HepG2 (cell line): ENCODE data around the gene CAST. TPM values are rescaled to one million over a fixed set of nuclear protein-coding genes. Genes with fewer than 3 reads are reported as not detected.

Experiments
- ATAC-seq: fragments of 200-7000 bp; cut with Tn5 transposase; 3 replicates; pipeline ENCODE4 v1.9.1; 2020; ENCODE audit warnings: mild to moderate bottlenecking, moderate library complexity
- BruUV-seq: library from RNA; stranded (reverse); fragments of 400-500 nt; replicated peaks from 2 replicates; lab custom pipeline; 2021; lab: Mats Ljungman, UMichigan
- CTCF ChIA-PET: fragments of 300-600 bp; formaldehyde crosslinking; extraction: SDS; loops from one replicate; lab custom pipeline; 2021; ENCODE audit warnings: low total read pairs, inconsistent platforms, low intra/inter-chr PET ratio; lab: Yijun Ruan, JAX
- POLR2A ChIA-PET: fragments of 350-600 bp; sonication (Branson Sonifier 250); formaldehyde crosslinking; loops from one replicate; lab custom pipeline; 2020; ENCODE audit warnings: antibody characterized with exemption, inconsistent platforms; lab: Yijun Ruan, JAX
- DNase-seq: peaks from one replicate; pipeline ENCODE4 v3.0.0-alpha.2; 2015; ENCODE audit warnings: low spot score
- FAIRE-seq: peaks from 3 replicates; lab custom pipeline; 2011; peaks lifted over from hg19 to GRCh38; lab: Jason Lieb, UNC
- H2AFZ ChIP-seq: one replicate; pipeline ENCODE4 v1.6.1; 2011; ENCODE audit warnings: low read length, inconsistent platforms
- H3K27ac ChIP-seq: fragments of 300-600 bp; 3 replicates; pipeline ENCODE4 v1.8.0; 2011; ENCODE audit warnings: mixed run types, mild to moderate bottlenecking, mixed read lengths, low read length, inconsistent platforms; ENCODE audit not compliant: insufficient read depth; ENCODE audit errors: extremely low read length
- H3K27me3 ChIP-seq, 2 experiments: fragments of 200-600 bp in 1 of 2; 2 replicates in 1 of 2; 3 replicates in 1 of 2; pipeline versions ENCODE4 v1.6.0 to v1.8.0; 2011; ENCODE audit warnings: low read length in 2 of 2, mild to moderate bottlenecking in 2 of 2, moderate library complexity in 2 of 2, inconsistent platforms in 1 of 2; ENCODE audit not compliant: insufficient read depth in 2 of 2, control insufficient read depth in 1 of 2
- H3K36me3 ChIP-seq, 2 experiments: fragments of 200-600 bp in 1 of 2; replicated peaks in 1 of 2; 2 replicates in 1 of 2; 3 replicates in 1 of 2; pipeline versions ENCODE4 v1.5.1 to v1.8.0; 2011; ENCODE audit warnings: low read length in 2 of 2, inconsistent platforms in 1 of 2; ENCODE audit not compliant: insufficient read depth in 2 of 2, control insufficient read depth in 1 of 2
- H3K4me1 ChIP-seq: 2 replicates; pipeline ENCODE4 v1.5.1; 2012; ENCODE audit warnings: low read length, inconsistent platforms; ENCODE audit not compliant: insufficient read depth
- H3K4me2 ChIP-seq: 2 replicates; pipeline ENCODE4 v1.6.0; 2011; ENCODE audit warnings: low read depth, low read length, inconsistent platforms
- H3K4me3 ChIP-seq, 3 experiments: fragments of 200-600 bp in 1 of 3; sonication (generic), shearing (Covaris generic) in 1 of 3; replicated peaks in 1 of 3; 2 replicates each; pipeline ENCODE4 v1.5.1; 2011 to 2016; ENCODE audit warnings: low read length in 3 of 3, inconsistent platforms in 2 of 3, low read depth in 2 of 3, mild to moderate bottlenecking in 2 of 3, control low read depth in 1 of 3, mixed read lengths in 1 of 3; ENCODE audit not compliant: insufficient read depth in 1 of 3
- H3K79me2 ChIP-seq: one replicate; pipeline ENCODE4 v1.6.1; 2011; ENCODE audit warnings: low read length, inconsistent platforms; ENCODE audit not compliant: insufficient read depth
- H3K9ac ChIP-seq: 2 replicates; pipeline ENCODE4 v1.6.0; 2011; ENCODE audit warnings: mild to moderate bottlenecking, low read depth, low read length, inconsistent platforms; ENCODE audit not compliant: insufficient read depth
- H3K9me3 ChIP-seq: 2 replicates; pipeline ENCODE4 v1.5.1; 2012; ENCODE audit warnings: mild to moderate bottlenecking, low read length
- H4K20me1 ChIP-seq: 2 replicates; pipeline ENCODE4 v1.6.0; 2011; ENCODE audit warnings: inconsistent platforms, mild to moderate bottlenecking, low read length, moderate library complexity; ENCODE audit not compliant: insufficient read depth
- BHLHE40 ChIP-seq: IDR thresholded peaks from 2 replicates; pipeline ENCODE4 v1.6.1; 2011; ENCODE audit warnings: low read length, improper control_type of control experiment
- BRD4 ChIP-seq: sonication (generic); formaldehyde crosslinking; IDR thresholded peaks from 2 replicates; pipeline ENCODE4 v1.4.0; 2020; ENCODE audit warnings: missing genetic modification reagents
- HMG20A ChIP-seq: IDR thresholded peaks from 2 replicates; pipeline ENCODE4 v1.6.1; 2016; ENCODE audit warnings: borderline replicate concordance
- RAD21 ChIP-seq: fragments of 450-650 bp; formaldehyde crosslinking; IDR thresholded peaks from 2 replicates; pipeline ENCODE4 v1.5.0; 2020; ENCODE audit warnings: mild to moderate bottlenecking
- SAP130 ChIP-seq: IDR thresholded peaks from 2 replicates; pipeline ENCODE4 v1.6.1; 2016; ENCODE audit warnings: low read depth
- ZNF773 ChIP-seq: sonication (generic); formaldehyde crosslinking; IDR thresholded peaks from 2 replicates; pipeline ENCODE4 v1.4.0; 2020; ENCODE audit warnings: missing genetic modification reagents, borderline replicate concordance
- ZNF782 ChIP-seq: sonication (generic); formaldehyde crosslinking; IDR thresholded peaks from 2 replicates; pipeline ENCODE4 v1.4.0; 2020; ENCODE audit warnings: missing genetic modification reagents, mild to moderate bottlenecking, borderline replicate concordance
- in situ Hi-C: cut with HindIII; loops from 2 replicates; pipeline ENCODE4 v1.10.0; 2017; ENCODE audit warnings: low pct_unique_long_range_greater_than_20kb; ENCODE audit not compliant: extremely low pct_ligation_motif_present
- intact Hi-C: fragments of 100-400 bp; cut with micrococcal nuclease; formaldehyde crosslinking; loops from one replicate; pipeline ENCODE4 v1.10.0; 2022; ENCODE audit not compliant: unreplicated experiment
- polyA plus RNA-seq, 8 experiments: library from polyadenylated mRNA; depleted of rRNA in 3 of 8; stranded (reverse) in 7 of 8; unstranded in 1 of 8; fragments of >200 nt; fragmentation: Illumina TruSeq in 4 of 8; extraction: Trizol in 4 of 8; gene quantifications; 2 replicates each; pipeline versions ENCODE4 v1.2.1 to v1.2.3, GENCODE V29; 2011 to 2016; ENCODE audit warnings: low read depth in 4 of 8, missing spikeins in 1 of 8, mixed read lengths in 1 of 8; ENCODE audit not compliant: insufficient read depth in 1 of 8
- total RNA-seq, 5 experiments: library from RNA; depleted of rRNA; stranded (reverse); fragments of >200 nt; fragmentation: Illumina TruSeq; extraction: Trizol; gene quantifications; 2 replicates each; pipeline ENCODE4 v1.2.3, GENCODE V29; 2016; ENCODE audit warnings: low read depth in 1 of 5
- TF ChIP-seq, protein P1 (sequence below): sonication (generic); formaldehyde crosslinking; IDR thresholded peaks from 2 replicates; pipeline ENCODE4 v1.4.0; 2020; ENCODE audit warnings: mild to moderate bottlenecking, low read depth, missing genetic modification reagents
- TF ChIP-seq, protein P2 (sequence below): sonication (generic); formaldehyde crosslinking; IDR thresholded peaks from 2 replicates; pipeline ENCODE4 v1.4.0; 2020; ENCODE audit warnings: missing genetic modification reagents, borderline replicate concordance
- TF ChIP-seq, protein P3 (sequence below): sonication (generic); formaldehyde crosslinking; IDR thresholded peaks from 2 replicates; pipeline ENCODE4 v1.4.0; 2020; ENCODE audit warnings: mild to moderate bottlenecking, missing genetic modification reagents, borderline replicate concordance

CAST gene
- total and polyA plus RNA-seq, 2 of the 13 experiments (the other 11 are each of a cell fraction or from before 2014, with no cell fraction given): 42.1 to 67.6 TPM

DNA sequence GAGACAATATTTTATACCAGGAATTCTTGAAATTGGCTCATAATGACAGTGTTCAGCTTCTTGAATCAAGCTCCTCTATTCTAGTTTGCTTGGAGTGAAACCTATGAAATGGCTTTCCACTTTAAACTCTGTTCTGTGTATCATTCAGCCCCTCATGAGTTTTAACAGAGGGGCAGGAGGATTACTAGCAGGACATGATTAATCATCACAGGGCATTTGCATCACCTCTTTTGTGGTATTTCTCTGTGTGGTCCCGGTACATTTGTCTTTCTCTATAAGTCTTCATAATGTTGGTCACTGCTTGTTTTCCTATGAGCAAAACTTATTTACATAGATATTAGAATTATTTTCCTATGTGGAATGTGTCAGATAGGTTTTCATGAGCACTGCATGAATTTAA, 21.2 kb downstream of the CAST start (continued):
- TF ChIP-seq BHLHE40: no peak
- TF ChIP-seq, all 625 proteins: peak for 0

DNA sequence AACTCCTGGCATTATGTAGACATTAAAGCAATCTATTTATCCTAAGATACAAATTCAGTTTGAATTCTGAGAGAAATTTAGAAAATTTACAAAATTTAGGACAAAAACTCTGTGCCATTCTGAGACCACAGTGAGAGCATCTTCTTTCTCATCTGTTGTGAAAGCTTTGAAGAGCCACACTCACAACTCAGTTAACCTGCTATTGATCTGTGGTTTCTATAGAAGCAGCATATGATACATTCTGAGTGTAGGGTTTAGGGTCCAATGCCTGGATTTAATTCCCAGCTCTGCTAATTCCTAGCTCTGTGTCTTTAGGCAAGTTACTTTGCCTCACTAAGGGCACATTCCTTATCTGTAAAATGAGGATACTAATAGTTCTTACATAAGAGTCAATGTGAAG, 21.6 kb downstream of the CAST start:
- POLR2A ChIA-PET: no interaction called here
- DNase-seq: no peak
- ATAC-seq: no peak

More for the DNA sequence above, 21.6 kb downstream of the CAST start:
- Histone ChIP-seq H3K9ac (no peak overlapping the region), H3K4me2 (no peak overlapping the region), H3K27ac (no peak overlapping the region), H3K79me2 (no peaks in the 10 kb centered on the region), H3K36me3 (no peaks in the 10 kb centered on the region; a peak in 1 of 5 replicates), H2AFZ (no peak overlapping the region), H3K4me3 (no peak overlapping the region), H3K4me1 (no peaks in the 10 kb centered on the region), H3K9me3 (no peaks in the 10 kb centered on the region), H3K27me3 (no peaks in the 10 kb centered on the region), H4K20me1 (no peaks in the 10 kb centered on the region)
- BruUV-seq: no TSS peak
- no peak for TF ChIP-seq ZNF782 (CRISPR knock-in tag)
- TF ChIP-seq, protein P1, sequence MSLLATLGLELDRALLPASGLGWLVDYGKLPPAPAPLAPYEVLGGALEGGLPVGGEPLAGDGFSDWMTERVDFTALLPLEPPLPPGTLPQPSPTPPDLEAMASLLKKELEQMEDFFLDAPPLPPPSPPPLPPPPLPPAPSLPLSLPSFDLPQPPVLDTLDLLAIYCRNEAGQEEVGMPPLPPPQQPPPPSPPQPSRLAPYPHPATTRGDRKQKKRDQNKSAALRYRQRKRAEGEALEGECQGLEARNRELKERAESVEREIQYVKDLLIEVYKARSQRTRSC (CRISPR knock-in tag): no peak
- no peak for TF ChIP-seq ZNF773
- TF ChIP-seq HMG20A (CRISPR knock-in tag): no peak
- TF ChIP-seq RAD21 (CRISPR knock-in tag): no peak
- TF ChIP-seq, protein P2, sequence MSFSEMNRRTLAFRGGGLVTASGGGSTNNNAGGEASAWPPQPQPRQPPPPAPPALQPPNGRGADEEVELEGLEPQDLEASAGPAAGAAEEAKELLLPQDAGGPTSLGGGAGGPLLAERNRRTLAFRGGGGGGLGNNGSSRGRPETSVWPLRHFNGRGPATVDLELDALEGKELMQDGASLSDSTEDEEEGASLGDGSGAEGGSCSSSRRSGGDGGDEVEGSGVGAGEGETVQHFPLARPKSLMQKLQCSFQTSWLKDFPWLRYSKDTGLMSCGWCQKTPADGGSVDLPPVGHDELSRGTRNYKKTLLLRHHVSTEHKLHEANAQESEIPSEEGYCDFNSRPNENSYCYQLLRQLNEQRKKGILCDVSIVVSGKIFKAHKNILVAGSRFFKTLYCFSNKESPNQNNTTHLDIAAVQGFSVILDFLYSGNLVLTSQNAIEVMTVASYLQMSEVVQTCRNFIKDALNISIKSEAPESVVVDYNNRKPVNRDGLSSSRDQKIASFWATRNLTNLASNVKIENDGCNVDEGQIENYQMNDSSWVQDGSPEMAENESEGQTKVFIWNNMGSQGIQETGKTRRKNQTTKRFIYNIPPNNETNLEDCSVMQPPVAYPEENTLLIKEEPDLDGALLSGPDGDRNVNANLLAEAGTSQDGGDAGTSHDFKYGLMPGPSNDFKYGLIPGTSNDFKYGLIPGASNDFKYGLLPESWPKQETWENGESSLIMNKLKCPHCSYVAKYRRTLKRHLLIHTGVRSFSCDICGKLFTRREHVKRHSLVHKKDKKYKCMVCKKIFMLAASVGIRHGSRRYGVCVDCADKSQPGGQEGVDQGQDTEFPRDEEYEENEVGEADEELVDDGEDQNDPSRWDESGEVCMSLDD (CRISPR knock-in tag): no peak
- TF ChIP-seq SAP130 (CRISPR knock-in tag): no peak
- no peak for TF ChIP-seq BRD4
- TF ChIP-seq, protein P3, sequence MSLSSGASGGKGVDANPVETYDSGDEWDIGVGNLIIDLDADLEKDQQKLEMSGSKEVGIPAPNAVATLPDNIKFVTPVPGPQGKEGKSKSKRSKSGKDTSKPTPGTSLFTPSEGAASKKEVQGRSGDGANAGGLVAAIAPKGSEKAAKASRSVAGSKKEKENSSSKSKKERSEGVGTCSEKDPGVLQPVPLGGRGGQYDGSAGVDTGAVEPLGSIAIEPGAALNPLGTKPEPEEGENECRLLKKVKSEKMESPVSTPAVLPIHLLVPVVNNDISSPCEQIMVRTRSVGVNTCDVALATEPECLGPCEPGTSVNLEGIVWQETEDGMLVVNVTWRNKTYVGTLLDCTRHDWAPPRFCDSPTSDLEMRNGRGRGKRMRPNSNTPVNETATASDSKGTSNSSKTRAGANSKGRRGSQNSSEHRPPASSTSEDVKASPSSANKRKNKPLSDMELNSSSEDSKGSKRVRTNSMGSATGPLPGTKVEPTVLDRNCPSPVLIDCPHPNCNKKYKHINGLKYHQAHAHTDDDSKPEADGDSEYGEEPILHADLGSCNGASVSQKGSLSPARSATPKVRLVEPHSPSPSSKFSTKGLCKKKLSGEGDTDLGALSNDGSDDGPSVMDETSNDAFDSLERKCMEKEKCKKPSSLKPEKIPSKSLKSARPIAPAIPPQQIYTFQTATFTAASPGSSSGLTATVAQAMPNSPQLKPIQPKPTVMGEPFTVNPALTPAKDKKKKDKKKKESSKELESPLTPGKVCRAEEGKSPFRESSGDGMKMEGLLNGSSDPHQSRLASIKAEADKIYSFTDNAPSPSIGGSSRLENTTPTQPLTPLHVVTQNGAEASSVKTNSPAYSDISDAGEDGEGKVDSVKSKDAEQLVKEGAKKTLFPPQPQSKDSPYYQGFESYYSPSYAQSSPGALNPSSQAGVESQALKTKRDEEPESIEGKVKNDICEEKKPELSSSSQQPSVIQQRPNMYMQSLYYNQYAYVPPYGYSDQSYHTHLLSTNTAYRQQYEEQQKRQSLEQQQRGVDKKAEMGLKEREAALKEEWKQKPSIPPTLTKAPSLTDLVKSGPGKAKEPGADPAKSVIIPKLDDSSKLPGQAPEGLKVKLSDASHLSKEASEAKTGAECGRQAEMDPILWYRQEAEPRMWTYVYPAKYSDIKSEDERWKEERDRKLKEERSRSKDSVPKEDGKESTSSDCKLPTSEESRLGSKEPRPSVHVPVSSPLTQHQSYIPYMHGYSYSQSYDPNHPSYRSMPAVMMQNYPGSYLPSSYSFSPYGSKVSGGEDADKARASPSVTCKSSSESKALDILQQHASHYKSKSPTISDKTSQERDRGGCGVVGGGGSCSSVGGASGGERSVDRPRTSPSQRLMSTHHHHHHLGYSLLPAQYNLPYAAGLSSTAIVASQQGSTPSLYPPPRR (CRISPR knock-in tag): no peak
- in situ Hi-C loops (no loop called here), intact Hi-C loops (no loop called here)
- FAIRE-seq: no peak
- CTCF ChIA-PET: no interaction called here
